Measurements from ENCODE around the gene PSENEN. TPM values are rescaled to one million over a fixed set of nuclear protein-coding genes. Genes with fewer than 3 reads are reported as not detected.

Gene PSENEN
- polyA plus RNA-seq, 2 of the 4 experiments (the other 2 are of a cell fraction) = 111 to 191 TPM

- TF ChIP-seq, protein P1, sequence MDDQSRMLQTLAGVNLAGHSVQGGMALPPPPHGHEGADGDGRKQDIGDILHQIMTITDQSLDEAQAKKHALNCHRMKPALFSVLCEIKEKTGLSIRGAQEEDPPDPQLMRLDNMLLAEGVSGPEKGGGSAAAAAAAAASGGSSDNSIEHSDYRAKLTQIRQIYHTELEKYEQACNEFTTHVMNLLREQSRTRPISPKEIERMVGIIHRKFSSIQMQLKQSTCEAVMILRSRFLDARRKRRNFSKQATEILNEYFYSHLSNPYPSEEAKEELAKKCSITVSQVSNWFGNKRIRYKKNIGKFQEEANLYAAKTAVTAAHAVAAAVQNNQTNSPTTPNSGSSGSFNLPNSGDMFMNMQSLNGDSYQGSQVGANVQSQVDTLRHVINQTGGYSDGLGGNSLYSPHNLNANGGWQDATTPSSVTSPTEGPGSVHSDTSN (IDR thresholded peaks at IDR 0.05) = no peak
- TF ChIP-seq, protein P2, sequence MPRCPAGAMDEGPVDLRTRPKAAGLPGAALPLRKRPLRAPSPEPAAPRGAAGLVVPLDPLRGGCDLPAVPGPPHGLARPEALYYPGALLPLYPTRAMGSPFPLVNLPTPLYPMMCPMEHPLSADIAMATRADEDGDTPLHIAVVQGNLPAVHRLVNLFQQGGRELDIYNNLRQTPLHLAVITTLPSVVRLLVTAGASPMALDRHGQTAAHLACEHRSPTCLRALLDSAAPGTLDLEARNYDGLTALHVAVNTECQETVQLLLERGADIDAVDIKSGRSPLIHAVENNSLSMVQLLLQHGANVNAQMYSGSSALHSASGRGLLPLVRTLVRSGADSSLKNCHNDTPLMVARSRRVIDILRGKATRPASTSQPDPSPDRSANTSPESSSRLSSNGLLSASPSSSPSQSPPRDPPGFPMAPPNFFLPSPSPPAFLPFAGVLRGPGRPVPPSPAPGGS (IDR thresholded peaks at IDR 0.05) = no peak
- peak; percentile 31; the same call in 1 of the 2 replicates for TF ChIP-seq REST (IDR thresholded peaks at IDR 0.05)
- ATAC-seq (no peak), DNase-seq (ENCODE audit: low read depth in 1 of 2, low spot score in 1 of 2) (no peak), FAIRE-seq (no peak)
- ChIA-PET POLR2A (interaction anchor here (0.7 kb wide), 1 partner anchor 415 kb away, joined by 4 read pairs; no protein-coding TSS in a partner anchor), CTCF (interaction anchor here (1.0 to 13.6 kb wide), 7 partner anchors 10 to 228 kb away, joined by 3 to 161 read pairs (median 14); no protein-coding TSS in a partner anchor)
- no peak within 1 kb of the TSS for H3K4me2 ChIP-seq
- H3K27ac ChIP-seq = no peak within 1 kb of the TSS
- no peaks in the 10 kb centered on the region for H3K9me3 ChIP-seq
- H3K4me3 ChIP-seq = no peak within 1 kb of the TSS
- H3K4me1 ChIP-seq = no peaks in the 10 kb centered on the region
- 88% methylated on average over 24 of the region's 24 CpGs for WGBS (ENCODE audit: missing lambda C conversion rate)
Measured at GRCh38 chr19:35704218-35704617, 41.2 kb upstream of the PSENEN start, which contains the start of gene ZBTB32. TSS of gene ZBTB32 (plus strand) at chr19:35704558. CDS start at chr19:35714627, 10,069 bp downstream.

GRCh38 chr19:35708391-35708790 is 37.1 kb upstream of the PSENEN start:
- FAIRE-seq (peak; percentile 18), DNase-seq (ENCODE audit: low read depth in 1 of 2, low spot score in 1 of 2) (no peak), ATAC-seq (no peak)
- 63% methylated on average over 1 of the region's 1 CpG for WGBS (ENCODE audit: missing lambda C conversion rate)
- no peaks in the 10 kb centered on the region for H3K9me3 ChIP-seq
- TF ChIP-seq TFCP2L1 (CRISPR knock-in tag; IDR thresholded peaks at IDR 0.05) (no peak), CBX2 (IDR thresholded peaks at IDR 0.05; ENCODE audit: borderline replicate concordance, low read depth) (no peak), RFX5 (IDR thresholded peaks at IDR 0.05) (no peak), RCOR1 (IDR thresholded peaks at IDR 0.05; ENCODE audit: low read depth, low read length) (no peak), JUNB (IDR thresholded peaks at IDR 0.05) (no peak), NR3C1 (IDR thresholded peaks at IDR 0.05) (no peak), JUN (IDR thresholded peaks at IDR 0.05) (no peak)
- POLR2A ChIA-PET = no interaction called here
- no peaks in the 10 kb centered on the region; the same call in 2 of the 3 replicates for H3K4me1 ChIP-seq
- H3K4me2 ChIP-seq = no peak overlapping the region
- H3K4me3 ChIP-seq = no peak overlapping the region
- no peak overlapping the region for H3K27ac ChIP-seq
- CTCF ChIA-PET = interaction anchor here (0.9 to 9.0 kb wide), 8 partner anchors 11 to 224 kb away, joined by 4 to 116 read pairs (median 5); no protein-coding TSS in a partner anchor

- FAIRE-seq (peak; percentile 39), DNase-seq (ENCODE audit: low read depth in 1 of 2, low spot score in 1 of 2) (no peak), ATAC-seq (no peak; a peak in 1 of 6 replicates)
- Histone ChIP-seq H3K27ac (no peak overlapping the region), H3K4me1 (peaks cover 10% of the 10 kb centered on the region), H3K4me3 (no peak overlapping the region), H3K9me3 (no peaks in the 10 kb centered on the region), H3K4me2 (no peak overlapping the region)
- POLR2A ChIA-PET = interaction anchor here (1.2 to 3.0 kb wide), 2 partner anchors 9 to 14 kb away, joined by 5 to 14 read pairs; no protein-coding TSS in a partner anchor
- CTCF ChIA-PET = interaction anchor here (0.9 to 6.6 kb wide), 8 partner anchors 10 to 201 kb away, joined by 3 to 161 read pairs (median 7); partner anchors contain the start of genes ATP4A and ZBTB32
- WGBS (ENCODE audit: missing lambda C conversion rate) = 49% methylated on average over 13 of the region's 13 CpGs
- TF ChIP-seq BHLHE40 (IDR thresholded peaks at IDR 0.05; ENCODE audit: low read depth, low read length) (no peak), POLR2A (IDR thresholded peaks at IDR 0.05; ENCODE audit: low read length) (peak; percentile 24)
Measured at GRCh38 chr19:35710784-35711723, 34.4 kb upstream of the PSENEN start.

Data from A549 (cell line).